Psoas muscle (tissue), 8 donors: ENCODE data around the gene NR6A1. TPM values are rescaled to one million over a fixed set of nuclear protein-coding genes. Genes with fewer than 3 reads are reported as not detected.

Experiments
- ATAC-seq, 4 donors: fragments of 200-7000 bp; cut with Tn5 transposase; one replicate each; pipeline ENCODE4 v1.9.1; 2020; ENCODE audit warnings: moderate library complexity in 3 of 4, mild to moderate bottlenecking in 2 of 4
- DNase-seq, 2 donors: peaks; one replicate each; pipeline ENCODE4 v3.0.0-alpha.2; 2020
- H3K27ac ChIP-seq: fragments of 200-600 bp; one replicate; pipeline ENCODE4 v1.8.0; 2022
- H3K27me3 ChIP-seq, 3 donors: fragments of 200-600 bp in 1 of 3; one replicate each; pipeline versions ENCODE4 v1.6.1 to v1.8.0; 2013 to 2022; ENCODE audit warnings: low read length in 2 of 3, mild to moderate bottlenecking in 2 of 3, moderate library complexity in 1 of 3; ENCODE audit not compliant: insufficient read depth in 3 of 3
- H3K36me3 ChIP-seq, 2 donors: fragments of 200-600 bp in 1 of 2; one replicate each; pipeline versions ENCODE4 v1.6.1 to v1.8.0; 2013 to 2022; ENCODE audit warnings: low read depth in 1 of 2, mild to moderate bottlenecking in 1 of 2, moderate library complexity in 1 of 2; ENCODE audit not compliant: insufficient read depth in 1 of 2
- H3K4me1 ChIP-seq: fragments of 200-600 bp; one replicate; pipeline ENCODE4 v1.8.0; 2022
- H3K4me3 ChIP-seq: fragments of 200-600 bp; one replicate; pipeline ENCODE4 v1.8.0; 2022; ENCODE audit warnings: mild to moderate bottlenecking
- H3K9me3 ChIP-seq: fragments of 200-600 bp; one replicate; pipeline ENCODE4 v1.8.0; 2022
- CTCF ChIP-seq: fragments of 200-600 bp; IDR thresholded peaks from one replicate; pipeline ENCODE4 v1.8.0; 2022; ENCODE audit warnings: antibody characterized with exemption
- WGBS, 3 donors: extraction: QIAGEN DNeasy Blood & Tissue Kit; methylation state at CpG; one replicate each; pipeline versions ENCODE4 v1.1.6 to v1.1.7; 2013; 5-methylcytosine and 5-hydroxymethylcytosine counted together
- intact Hi-C, 2 donors: fragments of 100-400 bp; cut with DNase I; formaldehyde crosslinking; loops; one replicate each; pipeline versions ENCODE4 v1.11.0 to v1.14.2; 2022
- polyA plus RNA-seq, 3 donors: library from polyadenylated mRNA; stranded (reverse); fragments of 200-250 nt; gene quantifications; one replicate each; pipeline ENCODE4 v1.2.3, GENCODE V29; 2013
- total RNA-seq, 4 donors: library from RNA; stranded (reverse); fragmentation: NEBNext Ultra II Directional in 2 of 4; extraction: Animal tissue kit (Norgen Biotek cat#: 25700) in 2 of 4; gene quantifications; one replicate each; pipeline versions ENCODE4 v1.2.1 to v1.2.4, GENCODE V29; 2021 to 2023
- donor health status: healthy with polysubstance abuse.
- donor health status: DM: no; HTN: no; CAD: no; lungs with moderate emphysema.
- donor health status: Bipolar disorder and iron deficiency.
- donor health status: healthy.
- donor health status: DM: yes; HTN: yes; CAD: no.
- donor health status: DM: no; HTN: no; CAD: no.
- donor health status: DM: no; HTN: no; CAD: no.
- donor health status: DM: yes; HTN: yes; CAD: no.

Gene NR6A1
- total and polyA plus RNA-seq, 7 donors = 0.32 to 2.6 (median 0.70) TPM

- Histone ChIP-seq H3K4me3 (no peak overlapping the region), H3K9me3 (no peaks in the 10 kb centered on the region), H3K36me3 (no peaks in the 10 kb centered on the region), H3K27me3 (no peaks in the 10 kb centered on the region), H3K27ac (no peak overlapping the region), H3K4me1 (no peaks in the 10 kb centered on the region)
- intact Hi-C loops = no loop called here
- DNase-seq (no peak), ATAC-seq (no peak)
- WGBS, 3 donors = 82 to 91% (median 83%) methylated on average over 7 of the region's 7 CpGs
- TF ChIP-seq CTCF = no peak
Measured at GRCh38 chr9:124522121-124523098, 248.7 kb downstream of the NR6A1 start.

GRCh38 chr9:124521142-124521541 lies 250.0 kb downstream of the NR6A1 start:
- intact Hi-C loops = no loop called here
- WGBS, 3 donors = 90 to 100% (median 95%) methylated on average over 3 of the region's 3 CpGs
- H3K4me1 ChIP-seq = no peaks in the 10 kb centered on the region
- ATAC-seq (no peak), DNase-seq (no peak)
- no peak overlapping the region for H3K4me3 ChIP-seq
- TF ChIP-seq CTCF = no peak
- H3K27ac ChIP-seq = no peak overlapping the region
- no peaks in the 10 kb centered on the region for H3K36me3 ChIP-seq
- H3K27me3 ChIP-seq = no peaks in the 10 kb centered on the region
- H3K9me3 ChIP-seq = no peaks in the 10 kb centered on the region

GRCh38 chr9:124520206-124520596 lies 250.9 kb downstream of the NR6A1 start:
- DNase-seq (no peak), ATAC-seq (no peak)
- H3K9me3 ChIP-seq = no peaks in the 10 kb centered on the region
- no peak for TF ChIP-seq CTCF
- H3K27me3 ChIP-seq = no peaks in the 10 kb centered on the region
- H3K36me3 ChIP-seq = no peaks in the 10 kb centered on the region
- H3K27ac ChIP-seq = no peak overlapping the region
- H3K4me1 ChIP-seq = no peaks in the 10 kb centered on the region
- no peak overlapping the region for H3K4me3 ChIP-seq
- intact Hi-C loops = no loop called here
- 71 to 76% (median 75%) methylated on average over 7 of the region's 7 CpGs for WGBS, 3 donors

GRCh38 chr9:124518116-124518515 lies 253.0 kb downstream of the NR6A1 start:
- Histone ChIP-seq H3K4me3 (no peak overlapping the region), H3K9me3 (no peaks in the 10 kb centered on the region), H3K4me1 (no peaks in the 10 kb centered on the region), H3K36me3 (no peaks in the 10 kb centered on the region), H3K27me3 (peaks cover 0 to 3% (median 0%) of the 10 kb centered on the region in 3 donors), H3K27ac (no peak overlapping the region)
- no peak for ATAC-seq
- 94 to 96% (median 94%) methylated on average over 7 of the region's 7 CpGs for WGBS, 3 donors
- TF ChIP-seq CTCF = no peak
- DNase-seq = no peak
- intact Hi-C loops = no loop called here
